Measurements from ENCODE around the gene GPN2.
A peak's percentile ranks its signal among the peaks of the same experiment; 100 is the strongest.

Gene GPN2

DNA sequence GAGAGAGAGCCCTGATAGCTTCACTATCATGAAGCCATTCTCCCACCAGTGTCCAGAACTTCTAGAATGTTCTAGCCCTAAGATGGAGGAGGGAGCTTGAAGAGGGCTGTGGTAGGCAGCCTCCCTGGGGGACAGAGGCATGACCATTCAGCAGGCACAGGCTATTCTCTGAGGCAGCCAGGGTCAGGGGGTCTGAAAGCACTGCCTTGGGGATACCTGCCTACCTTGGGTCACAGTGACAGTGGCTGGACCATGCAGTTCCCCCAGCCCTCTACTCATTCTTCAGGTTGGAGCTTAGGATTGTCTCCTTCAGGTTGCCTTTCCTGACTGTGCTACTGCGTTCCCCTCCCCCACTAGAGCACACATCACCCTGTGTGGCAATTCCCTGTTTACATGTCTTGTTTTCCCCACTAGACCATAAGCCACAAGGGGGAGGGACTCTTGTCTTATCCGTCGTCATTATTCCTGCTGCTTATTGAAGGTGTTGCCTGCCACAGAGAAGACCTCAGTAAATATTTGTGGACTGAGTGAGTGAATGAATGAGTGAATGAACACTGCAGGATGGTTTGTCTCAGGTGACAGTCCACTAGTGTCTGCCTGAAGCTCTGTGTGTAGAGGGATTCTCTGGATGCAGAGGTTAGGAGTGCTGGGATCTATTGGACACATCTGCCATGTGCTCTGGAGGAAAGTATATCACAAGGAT is 58.4 kb downstream of the GPN2 start:
- DNase-seq (ENCODE audit: low spot score), result no peak

DNA sequence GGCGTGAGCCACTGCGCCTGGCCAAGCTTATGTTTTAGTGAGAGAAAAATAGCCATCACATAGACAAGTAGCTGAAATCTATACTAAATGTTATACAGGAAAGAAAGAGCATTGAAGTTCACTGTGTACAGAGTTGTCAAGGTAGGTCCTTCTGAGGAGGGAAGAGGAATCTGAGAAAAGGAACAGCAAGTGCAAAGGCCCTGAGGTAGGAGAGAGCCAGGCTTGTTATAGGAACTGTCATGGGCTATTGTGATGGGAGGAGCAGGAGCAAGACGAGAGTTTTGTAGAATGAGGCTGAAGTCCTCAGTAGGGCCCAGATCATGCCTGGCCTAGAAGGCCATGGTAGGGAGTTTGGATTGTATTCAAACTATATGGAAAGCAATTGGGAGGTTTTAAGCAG is 59.0 kb downstream of the GPN2 start:
- no peak for DNase-seq (ENCODE audit: low spot score)

DNA sequence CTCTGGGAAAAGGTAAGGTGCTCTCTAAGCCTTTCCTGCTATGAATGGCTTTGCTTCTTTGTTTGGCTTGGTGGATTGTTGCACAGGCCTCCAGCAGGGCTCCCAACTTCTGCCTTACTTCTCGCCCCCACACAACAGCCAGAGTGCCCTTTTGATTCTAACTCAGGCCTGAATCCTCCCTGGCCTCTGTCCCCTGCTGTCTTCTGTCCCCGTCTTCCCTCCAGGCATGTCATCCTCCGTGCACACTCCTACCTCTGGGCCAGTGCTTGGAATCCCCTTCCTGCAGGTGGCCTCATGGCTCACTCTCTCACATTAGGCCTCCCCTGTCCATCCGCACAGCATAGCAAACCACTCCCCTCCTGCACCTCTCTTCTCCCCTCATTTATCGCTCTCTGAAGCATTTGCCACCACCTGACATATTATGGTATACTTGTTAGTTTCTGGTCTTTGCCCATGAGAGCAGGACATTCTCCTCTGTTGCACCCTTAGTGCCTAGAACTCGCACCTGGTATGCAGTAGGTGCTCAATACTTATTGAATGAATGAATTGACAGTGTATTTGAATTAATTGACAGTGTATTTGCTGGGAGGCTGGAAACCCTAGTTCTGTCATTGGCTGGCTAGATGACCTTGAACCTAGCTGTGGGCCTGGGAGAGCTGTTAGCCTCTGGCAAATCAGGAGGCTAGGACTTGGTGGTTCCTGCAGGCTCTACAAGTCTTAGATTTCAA is 60.7 kb downstream of the GPN2 start:
- DNase-seq (ENCODE audit: low spot score), result no peak

DNA sequence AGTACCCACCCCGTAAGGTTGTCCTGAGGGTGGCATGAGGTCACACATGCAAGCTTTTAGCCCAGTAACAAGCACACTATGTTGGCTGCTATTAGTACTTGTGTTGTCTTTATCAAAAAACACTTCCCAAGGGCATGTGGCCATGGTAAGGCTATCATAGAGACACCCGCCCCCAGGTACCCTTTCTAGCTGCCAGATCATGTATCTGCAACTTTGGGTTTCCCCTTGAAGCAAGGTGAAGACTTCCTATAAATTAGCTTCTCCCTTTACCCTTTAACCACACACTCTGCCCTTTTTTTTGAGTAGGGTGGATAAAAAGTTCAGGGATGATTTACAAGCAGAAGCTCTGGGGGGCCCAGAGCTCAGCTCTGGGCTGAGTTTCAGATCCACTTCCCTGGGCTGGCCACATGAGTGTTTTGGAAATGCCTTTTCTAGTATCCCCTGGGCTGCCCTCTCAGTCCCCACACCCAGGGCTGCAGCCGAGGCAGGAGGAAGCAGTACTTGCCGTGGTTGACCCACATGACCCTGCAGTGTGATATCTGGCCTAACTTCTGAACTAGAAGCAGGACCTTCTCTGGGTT is 61.6 kb downstream of the GPN2 start:
- no peak for DNase-seq (ENCODE audit: low spot score)

DNA sequence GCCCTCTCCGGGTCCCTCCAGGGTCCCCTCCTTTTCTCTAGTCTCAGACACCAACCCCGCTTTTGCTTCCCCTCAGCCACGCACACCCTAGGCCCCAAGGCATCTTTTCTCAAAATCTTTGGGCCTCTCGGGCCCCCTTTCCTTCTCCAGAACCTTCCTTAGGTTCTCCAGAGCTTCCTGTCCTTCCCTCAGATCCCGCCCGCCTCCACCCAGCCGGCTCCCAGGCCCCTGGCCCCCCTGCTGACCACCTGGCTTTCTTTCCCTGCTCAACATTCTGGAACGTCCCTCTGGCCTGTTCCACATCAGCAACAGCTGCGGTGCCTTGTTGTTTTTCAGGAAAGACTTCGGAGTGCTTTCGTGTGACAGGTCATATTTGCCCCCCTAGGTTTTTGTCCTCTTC is 62.4 kb downstream of the GPN2 start:
- DNase-seq (ENCODE audit: low spot score), result no peak

DNA sequence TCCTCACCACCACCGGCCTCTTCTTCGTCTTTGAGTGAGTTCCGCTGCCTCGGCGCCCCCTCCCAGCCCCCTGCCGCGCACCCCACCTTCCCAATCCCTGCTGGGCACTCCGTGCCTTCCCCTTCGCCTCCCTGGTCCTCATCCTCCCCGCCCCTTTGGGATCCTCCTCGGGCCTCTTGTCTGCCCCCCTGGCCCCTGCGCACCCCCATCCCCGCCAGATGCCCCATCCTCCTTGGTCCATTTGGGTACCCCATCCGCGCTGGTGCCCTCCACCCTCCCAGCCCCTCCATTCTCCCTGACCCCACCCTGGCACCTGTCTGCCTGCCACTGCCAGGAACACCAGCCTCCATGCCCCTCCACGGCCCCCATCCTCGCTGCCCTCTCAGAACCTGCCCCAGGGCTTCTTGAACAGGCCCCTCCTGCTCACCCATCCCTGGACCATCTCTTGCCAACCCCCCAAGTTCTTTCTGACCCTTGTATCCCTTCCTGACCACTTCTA is 62.9 kb downstream of the GPN2 start:
- no peak for DNase-seq (ENCODE audit: low spot score)

DNA sequence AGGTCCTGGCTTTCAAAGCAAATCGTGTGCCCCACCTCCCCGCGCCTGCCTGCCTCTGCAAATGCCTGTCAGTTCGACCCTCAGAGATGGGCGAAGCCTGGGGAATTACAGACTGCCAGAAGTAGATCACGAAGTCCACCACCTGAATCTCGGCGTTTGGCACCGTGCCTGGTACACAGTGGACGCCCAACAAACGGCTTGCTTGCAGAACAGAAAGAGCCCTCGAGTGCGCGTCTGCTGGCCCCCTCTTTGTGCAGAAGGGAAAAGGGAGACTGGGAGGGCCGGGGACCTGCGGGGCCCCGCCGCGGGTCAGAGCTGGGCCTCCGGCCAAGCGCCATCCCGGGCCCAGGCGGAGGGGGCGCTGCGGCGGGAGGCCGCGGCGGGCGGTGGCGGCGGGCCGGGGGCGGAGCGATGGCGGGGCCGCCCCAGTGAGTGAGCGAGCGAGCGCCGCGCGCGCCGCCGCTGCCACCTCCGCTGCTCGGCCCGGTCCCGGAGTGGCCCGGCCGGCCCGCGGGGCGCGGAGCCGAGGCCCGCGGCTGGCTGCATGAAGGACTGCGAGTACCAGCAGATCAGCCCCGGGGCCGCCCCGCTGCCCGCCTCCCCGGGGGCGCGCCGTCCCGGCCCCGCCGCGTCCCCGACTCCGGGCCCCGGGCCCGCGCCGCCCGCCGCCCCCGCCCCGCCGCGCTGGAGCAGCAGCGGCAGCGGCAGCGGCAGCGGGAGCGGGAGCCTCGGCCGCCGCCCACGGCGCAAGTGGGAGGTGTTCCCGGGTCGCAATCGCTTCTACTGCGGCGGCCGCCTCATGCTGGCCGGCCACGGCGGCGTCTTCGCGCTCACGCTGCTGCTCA is 63.6 kb downstream of the GPN2 start, which contains the start of gene ZDHHC18:
Gene ZDHHC18 (plus strand): TSS at position 428 of the 845 bp plus-strand sequence. CDS start 117 bp downstream, at position 545.
- peak; percentile 86 for DNase-seq (ENCODE audit: low spot score)
